ENCODE data around the gene KHSRP. TPM values are rescaled to one million over a fixed set of nuclear protein-coding genes. Genes with fewer than 3 reads are reported as not detected.

Gene KHSRP
- polyA plus RNA-seq (2013, experiment 1 of 2) = 307 TPM
- 282 TPM for polyA plus RNA-seq (2013, experiment 2 of 2)

- peaks cover 8% of the 10 kb centered on the region for H3K9me3 ChIP-seq (ENCODE audit: control insufficient read depth, low read length)
- H3K4me3 ChIP-seq (ENCODE audit: extremely low read depth, insufficient read depth, low read length, poor library complexity, severe bottlenecking) = peak within 1 kb of the TSS; percentile 75
- 0 to 1% methylated on average over 43 to 68 of the region's 114 CpGs for WGBS, 2 experiments (ENCODE audit: insufficient coverage in 2 of 2)
- peaks cover 36% of the 10 kb centered on the region for H3K36me3 ChIP-seq (ENCODE audit: control insufficient read depth, insufficient read depth, low read length)
- peaks cover 13% of the 10 kb centered on the region for H3K4me1 ChIP-seq (ENCODE audit: control insufficient read depth, insufficient read depth, low read length, poor library complexity, severe bottlenecking)
- H3K27ac ChIP-seq (ENCODE audit: low read depth, low read length, severe bottlenecking) = peak within 1 kb of the TSS; percentile 69
Measured at GRCh38 chr19:6424195-6424938, at the start of gene KHSRP. KHSRP (minus strand) TSS chr19:6424811; CDS start chr19:6424701, 110 bp downstream.

- WGBS, 2 experiments (ENCODE audit: insufficient coverage in 2 of 2) = 96% methylated on average over 4 of the region's 9 CpGs; no CpG with 5 or more reads in 1 of the 2 experiments
- no peak overlapping the region for H3K27ac ChIP-seq (ENCODE audit: low read depth, low read length, severe bottlenecking)
Measured at GRCh38 chr19:6473647-6474046, 49.0 kb upstream of the KHSRP start.

GRCh38 chr19:6472713-6473112 lies 48.1 kb upstream of the KHSRP start:
- 74 to 97% methylated on average over 3 of the region's 4 CpGs for WGBS, 2 experiments (ENCODE audit: insufficient coverage in 2 of 2)
- Histone ChIP-seq H3K9me3 (ENCODE audit: control insufficient read depth, low read length) (no peaks in the 10 kb centered on the region), H3K4me3 (ENCODE audit: extremely low read depth, insufficient read depth, low read length, poor library complexity, severe bottlenecking) (no peak overlapping the region), H3K4me1 (ENCODE audit: control insufficient read depth, insufficient read depth, low read length, poor library complexity, severe bottlenecking) (peaks cover 6% of the 10 kb centered on the region), H3K36me3 (ENCODE audit: control insufficient read depth, insufficient read depth, low read length) (no peaks in the 10 kb centered on the region), H3K27ac (ENCODE audit: low read depth, low read length, severe bottlenecking) (no peak overlapping the region)

More at GRCh38 chr19:6473647-6474046, 49.0 kb upstream of the KHSRP start:
- H3K4me1 ChIP-seq (ENCODE audit: control insufficient read depth, insufficient read depth, low read length, poor library complexity, severe bottlenecking) = peaks cover 6% of the 10 kb centered on the region
- H3K4me3 ChIP-seq (ENCODE audit: extremely low read depth, insufficient read depth, low read length, poor library complexity, severe bottlenecking) = no peak overlapping the region
- H3K36me3 ChIP-seq (ENCODE audit: control insufficient read depth, insufficient read depth, low read length) = no peaks in the 10 kb centered on the region
- no peaks in the 10 kb centered on the region for H3K9me3 ChIP-seq (ENCODE audit: control insufficient read depth, low read length)

- Histone ChIP-seq H3K36me3 (ENCODE audit: control insufficient read depth, insufficient read depth, low read length) (no peaks in the 10 kb centered on the region), H3K9me3 (ENCODE audit: control insufficient read depth, low read length) (no peaks in the 10 kb centered on the region), H3K4me1 (ENCODE audit: control insufficient read depth, insufficient read depth, low read length, poor library complexity, severe bottlenecking) (peaks cover 6% of the 10 kb centered on the region), H3K27ac (ENCODE audit: low read depth, low read length, severe bottlenecking) (no peak overlapping the region), H3K4me3 (ENCODE audit: extremely low read depth, insufficient read depth, low read length, poor library complexity, severe bottlenecking) (no peak overlapping the region)
- WGBS, 2 experiments (ENCODE audit: insufficient coverage in 2 of 2) = 80 to 85% methylated on average over 4 to 11 of the region's 14 CpGs
Measured at GRCh38 chr19:6471076-6471475, 46.5 kb upstream of the KHSRP start.

- 67 to 83% methylated on average over 3 to 5 of the region's 8 CpGs for WGBS, 2 experiments (ENCODE audit: insufficient coverage in 2 of 2)
- Histone ChIP-seq H3K4me3 (ENCODE audit: extremely low read depth, insufficient read depth, low read length, poor library complexity, severe bottlenecking) (no peak overlapping the region), H3K36me3 (ENCODE audit: control insufficient read depth, insufficient read depth, low read length) (no peaks in the 10 kb centered on the region), H3K9me3 (ENCODE audit: control insufficient read depth, low read length) (no peaks in the 10 kb centered on the region), H3K4me1 (ENCODE audit: control insufficient read depth, insufficient read depth, low read length, poor library complexity, severe bottlenecking) (peaks cover 6% of the 10 kb centered on the region), H3K27ac (ENCODE audit: low read depth, low read length, severe bottlenecking) (no peak overlapping the region)
Measured at GRCh38 chr19:6470173-6470572, 45.6 kb upstream of the KHSRP start.

- WGBS, 2 experiments (ENCODE audit: insufficient coverage in 2 of 2) = 72 to 88% methylated on average over 6 to 7 of the region's 8 CpGs
- no peak overlapping the region for H3K27ac ChIP-seq (ENCODE audit: low read depth, low read length, severe bottlenecking)
Measured at GRCh38 chr19:6467384-6467783, 42.8 kb upstream of the KHSRP start.

GRCh38 chr19:6466526-6467248 lies 42.1 kb upstream of the KHSRP start:
- Histone ChIP-seq H3K9me3 (ENCODE audit: control insufficient read depth, low read length) (no peaks in the 10 kb centered on the region), H3K27ac (ENCODE audit: low read depth, low read length, severe bottlenecking) (no peak overlapping the region), H3K4me3 (ENCODE audit: extremely low read depth, insufficient read depth, low read length, poor library complexity, severe bottlenecking) (no peak overlapping the region), H3K36me3 (ENCODE audit: control insufficient read depth, insufficient read depth, low read length) (no peaks in the 10 kb centered on the region), H3K4me1 (ENCODE audit: control insufficient read depth, insufficient read depth, low read length, poor library complexity, severe bottlenecking) (peaks cover 2% of the 10 kb centered on the region)
- WGBS, 2 experiments (ENCODE audit: insufficient coverage in 2 of 2) = 85 to 90% methylated on average over 21 of the region's 21 CpGs

More at GRCh38 chr19:6467384-6467783, 42.8 kb upstream of the KHSRP start:
- H3K4me1 ChIP-seq (ENCODE audit: control insufficient read depth, insufficient read depth, low read length, poor library complexity, severe bottlenecking) = peaks cover 2% of the 10 kb centered on the region
- no peaks in the 10 kb centered on the region for H3K36me3 ChIP-seq (ENCODE audit: control insufficient read depth, insufficient read depth, low read length)
- no peak overlapping the region for H3K4me3 ChIP-seq (ENCODE audit: extremely low read depth, insufficient read depth, low read length, poor library complexity, severe bottlenecking)
- H3K9me3 ChIP-seq (ENCODE audit: control insufficient read depth, low read length) = no peaks in the 10 kb centered on the region

GRCh38 chr19:6465663-6466062 lies 41.1 kb upstream of the KHSRP start:
- Histone ChIP-seq H3K4me1 (ENCODE audit: control insufficient read depth, insufficient read depth, low read length, poor library complexity, severe bottlenecking) (peaks cover 2% of the 10 kb centered on the region), H3K27ac (ENCODE audit: low read depth, low read length, severe bottlenecking) (no peak overlapping the region), H3K4me3 (ENCODE audit: extremely low read depth, insufficient read depth, low read length, poor library complexity, severe bottlenecking) (no peak overlapping the region), H3K36me3 (ENCODE audit: control insufficient read depth, insufficient read depth, low read length) (no peaks in the 10 kb centered on the region), H3K9me3 (ENCODE audit: control insufficient read depth, low read length) (no peaks in the 10 kb centered on the region)
- 85 to 95% methylated on average over 8 of the region's 8 CpGs for WGBS, 2 experiments (ENCODE audit: insufficient coverage in 2 of 2)

GRCh38 chr19:6465006-6465405 lies 40.4 kb upstream of the KHSRP start:
- WGBS, 2 experiments (ENCODE audit: insufficient coverage in 2 of 2) = 24 to 31% methylated on average over 7 to 9 of the region's 9 CpGs
- Histone ChIP-seq H3K9me3 (ENCODE audit: control insufficient read depth, low read length) (no peaks in the 10 kb centered on the region), H3K4me3 (ENCODE audit: extremely low read depth, insufficient read depth, low read length, poor library complexity, severe bottlenecking) (peak overlapping the region; percentile 2), H3K4me1 (ENCODE audit: control insufficient read depth, insufficient read depth, low read length, poor library complexity, severe bottlenecking) (peaks cover 2% of the 10 kb centered on the region), H3K36me3 (ENCODE audit: control insufficient read depth, insufficient read depth, low read length) (no peaks in the 10 kb centered on the region), H3K27ac (ENCODE audit: low read depth, low read length, severe bottlenecking) (no peak overlapping the region)

- Histone ChIP-seq H3K36me3 (ENCODE audit: control insufficient read depth, insufficient read depth, low read length) (no peaks in the 10 kb centered on the region), H3K9me3 (ENCODE audit: control insufficient read depth, low read length) (no peaks in the 10 kb centered on the region), H3K27ac (ENCODE audit: low read depth, low read length, severe bottlenecking) (no peak within 1 kb of the TSS), H3K4me3 (ENCODE audit: extremely low read depth, insufficient read depth, low read length, poor library complexity, severe bottlenecking) (peak within 1 kb of the TSS; percentile 2), H3K4me1 (ENCODE audit: control insufficient read depth, insufficient read depth, low read length, poor library complexity, severe bottlenecking) (no peaks in the 10 kb centered on the region)
- WGBS, 2 experiments (ENCODE audit: insufficient coverage in 2 of 2) = 3 to 5% methylated on average over 43 to 52 of the region's 65 CpGs
Measured at GRCh38 chr19:6464070-6464873, 39.7 kb upstream of the KHSRP start, which contains the start of gene CRB3. CRB3 (plus strand) TSS chr19:6464271; CDS start chr19:6464702, 431 bp downstream.
